Urothelium cell line (cell line): ENCODE data around the gene TRAPPC12.

ENCODE experiments used
- DNase-seq: peaks from one replicate; pipeline ENCODE4 v3.0.0; 2011; ENCODE audit warnings: low spot score, mixed read lengths
- FAIRE-seq: peaks from 2 replicates; lab custom pipeline; 2011; peaks lifted over from hg19 to GRCh38; lab: Jason Lieb, UNC

The TRAPPC12 gene

GRCh38 chr2:3405876-3406275 lies 26.4 kb downstream of the TRAPPC12 start:
- no peak for FAIRE-seq
- DNase-seq: no peak

- no peak for DNase-seq
- no peak for FAIRE-seq
These were observed 27.0 kb downstream of the TRAPPC12 start for GRCh38 chr2:3406501-3406900.

- DNase-seq (no peak), FAIRE-seq (no peak)
These were observed 29.3 kb downstream of the TRAPPC12 start for GRCh38 chr2:3408781-3409180.

GRCh38 chr2:3409627-3410170 lies 30.2 kb downstream of the TRAPPC12 start:
- DNase-seq (no peak), FAIRE-seq (no peak)

GRCh38 chr2:3411103-3411502 lies 31.6 kb downstream of the TRAPPC12 start:
- DNase-seq: no peak
- no peak for FAIRE-seq

- DNase-seq: no peak
- FAIRE-seq: no peak
These were observed 34.2 kb downstream of the TRAPPC12 start for GRCh38 chr2:3413697-3414096.

- no peak for DNase-seq
- FAIRE-seq: no peak
These were observed 34.8 kb downstream of the TRAPPC12 start for GRCh38 chr2:3414133-3414860.

- FAIRE-seq (no peak), DNase-seq (no peak)
These were observed 39.4 kb downstream of the TRAPPC12 start for GRCh38 chr2:3418766-3419404.

GRCh38 chr2:3420076-3420768 lies 40.7 kb downstream of the TRAPPC12 start:
- FAIRE-seq (no peak), DNase-seq (no peak)

- no peak for FAIRE-seq
- no peak for DNase-seq
These were observed 41.4 kb downstream of the TRAPPC12 start for GRCh38 chr2:3420769-3421397.

GRCh38 chr2:3421580-3421979 lies 42.1 kb downstream of the TRAPPC12 start:
- DNase-seq (no peak), FAIRE-seq (no peak)

- no peak for FAIRE-seq
- no peak for DNase-seq
These were observed 42.8 kb downstream of the TRAPPC12 start for GRCh38 chr2:3422161-3422779.

GRCh38 chr2:3423492-3424170 lies 44.1 kb downstream of the TRAPPC12 start:
- FAIRE-seq (no peak), DNase-seq (peak; percentile 59)

GRCh38 chr2:3424171-3424795 lies 44.8 kb downstream of the TRAPPC12 start:
- FAIRE-seq (no peak), DNase-seq (no peak)

GRCh38 chr2:3426615-3427014 lies 47.1 kb downstream of the TRAPPC12 start:
- no peak for FAIRE-seq
- no peak for DNase-seq

GRCh38 chr2:3427272-3427671 lies 47.8 kb downstream of the TRAPPC12 start:
- DNase-seq (no peak), FAIRE-seq (no peak)

GRCh38 chr2:3428577-3428976 lies 49.1 kb downstream of the TRAPPC12 start:
- DNase-seq (no peak), FAIRE-seq (no peak)

- FAIRE-seq: no peak
These were observed 49.6 kb downstream of the TRAPPC12 start for GRCh38 chr2:3429066-3429610.

GRCh38 chr2:3430172-3430571 lies 50.7 kb downstream of the TRAPPC12 start:
- no peak for FAIRE-seq
- no peak for DNase-seq

More at GRCh38 chr2:3429066-3429610, 49.6 kb downstream of the TRAPPC12 start:
- DNase-seq: no peak
